Natural killer cell (primary cell): ENCODE results near the gene HSPA4. TPM values are rescaled to one million over a fixed set of nuclear protein-coding genes. Genes with fewer than 3 reads are reported as not detected.

ENCODE experiments used
- ATAC-seq, 3 donors: fragments of 150-1000 bp in 2 of 3; fragments of 200-7000 bp in 1 of 3; cut with Tn5 transposase; 1 replicate in 1 of 3; 2 replicates in 2 of 3; pipeline ENCODE4 v1.10.0; 2021; ENCODE audit warnings: mild to moderate bottlenecking in 2 of 3, moderate library complexity in 2 of 3
- DNase-seq, 2 donors: peaks; one replicate each; pipeline versions ENCODE4 v3.0.0 to v3.0.0-alpha.2; 2013 to 2021; ENCODE audit warnings: mixed read lengths in 1 of 2
- H3K27ac ChIP-seq: one replicate; pipeline ENCODE4 v1.5.1; 2013; ENCODE audit warnings: mild to moderate bottlenecking, low read length
- H3K27me3 ChIP-seq: one replicate; pipeline ENCODE4 v1.6.1; 2013; ENCODE audit warnings: low read length; ENCODE audit not compliant: control insufficient read depth, insufficient read depth
- H3K36me3 ChIP-seq: one replicate; pipeline ENCODE4 v1.6.1; 2013; ENCODE audit warnings: low read length; ENCODE audit not compliant: control insufficient read depth, insufficient read depth
- H3K4me1 ChIP-seq: one replicate; pipeline ENCODE4 v1.6.1; 2013; ENCODE audit warnings: low read length; ENCODE audit not compliant: control insufficient read depth, insufficient read depth
- H3K4me3 ChIP-seq: one replicate; pipeline ENCODE4 v1.5.1; 2013; ENCODE audit warnings: low read length
- H3K9me3 ChIP-seq: one replicate; pipeline ENCODE4 v1.6.1; 2013; ENCODE audit warnings: low read length; ENCODE audit not compliant: control insufficient read depth, insufficient read depth
- H3K27ac Mint-ChIP-seq, 2 donors: one replicate each; pipeline ENCODE4 v1.8.0; 2022; ENCODE audit warnings: mild to moderate bottlenecking in 2 of 2, mixed read lengths in 2 of 2, moderate library complexity in 1 of 2
- H3K27me3 Mint-ChIP-seq, 2 donors: one replicate each; pipeline ENCODE4 v1.8.0; 2022; ENCODE audit warnings: low read depth in 2 of 2, mixed read lengths in 2 of 2
- H3K36me3 Mint-ChIP-seq: one replicate; pipeline ENCODE4 v1.8.0; 2022; ENCODE audit warnings: mixed read lengths
- H3K4me1 Mint-ChIP-seq, 2 donors: one replicate each; pipeline ENCODE4 v1.8.0; 2022; ENCODE audit warnings: mixed read lengths in 2 of 2
- H3K4me3 Mint-ChIP-seq: one replicate; pipeline ENCODE4 v1.8.0; 2022; ENCODE audit warnings: mild to moderate bottlenecking, moderate library complexity, mixed read lengths
- H3K9me3 Mint-ChIP-seq, 2 donors: one replicate each; pipeline ENCODE4 v1.8.0; 2022; ENCODE audit warnings: mixed read lengths in 2 of 2
- WGBS: methylation state at CpG from one replicate; pipeline ENCODE4 v1.1.7; 2013; ENCODE audit warnings: missing lambda C conversion rate; ENCODE audit not compliant: insufficient coverage; 5-methylcytosine and 5-hydroxymethylcytosine counted together
- intact Hi-C: fragments of 100-400 bp; cut with micrococcal nuclease; formaldehyde crosslinking; loops from one replicate; pipeline ENCODE4 v1.14.2; 2022
- total RNA-seq, 4 donors: library from RNA; stranded (reverse); fragments of 120-200 nt in 1 of 4; gene quantifications; one replicate each; pipeline versions ENCODE4 v1.2.3 to v1.2.4, GENCODE V29; 2013 to 2022
- TF ChIP-seq, protein P1 (sequence below): fragments of 200-600 bp; IDR thresholded peaks from one replicate; pipeline ENCODE4 v1.8.0; 2022; ENCODE audit warnings: antibody characterized with exemption

HSPA4 gene
- total RNA-seq, 3 donors from 2014 or later (not counting 1 experiment from before 2014, with no cell fraction given), result 38.3 to 58.6 (median 43.0) TPM

DNA sequence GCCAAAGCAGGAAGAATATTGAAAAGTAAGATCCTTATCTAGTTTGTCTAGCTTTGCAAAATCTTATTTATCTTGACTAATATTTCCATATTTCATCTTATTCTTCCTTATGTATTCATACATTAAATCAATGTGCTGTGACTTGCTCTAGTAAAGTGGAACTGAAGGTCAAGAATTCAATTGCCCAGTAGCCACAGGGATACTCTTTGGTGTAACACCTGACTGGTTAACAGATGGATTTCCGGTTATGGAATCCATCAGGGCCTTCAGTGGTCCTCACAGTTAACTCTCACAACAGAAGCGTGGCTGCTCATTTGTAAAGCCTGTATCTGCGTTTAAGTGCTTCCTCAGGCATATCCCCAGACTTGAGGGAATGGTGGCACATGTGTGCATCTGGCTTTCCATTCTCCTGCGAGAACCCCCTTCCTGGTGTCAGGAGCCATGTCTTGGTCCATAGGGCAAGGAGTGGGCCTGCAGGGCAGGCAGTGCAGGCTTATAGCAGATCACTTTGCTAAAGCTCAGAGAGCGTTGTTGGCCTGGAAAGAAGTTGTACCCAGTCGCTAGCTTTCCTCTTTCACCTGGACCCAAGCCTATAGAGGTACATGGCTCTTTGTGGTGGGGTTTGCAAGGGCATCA, 99.2 kb downstream of the HSPA4 start:
- WGBS, result 95% methylated on average over 6 of the region's 6 CpGs
- Mint-ChIP-seq H3K27me3 (no peaks in the 10 kb centered on the region), H3K4me3 (no peak overlapping the region), H3K4me1 (no peaks in the 10 kb centered on the region), H3K27ac (no peak overlapping the region), H3K9me3 (no peaks in the 10 kb centered on the region), H3K36me3 (no peaks in the 10 kb centered on the region)
- H3K9me3 ChIP-seq, result no peaks in the 10 kb centered on the region
- intact Hi-C loops, result no loop called here
- no peaks in the 10 kb centered on the region for H3K27me3 ChIP-seq
- TF ChIP-seq, protein P1, sequence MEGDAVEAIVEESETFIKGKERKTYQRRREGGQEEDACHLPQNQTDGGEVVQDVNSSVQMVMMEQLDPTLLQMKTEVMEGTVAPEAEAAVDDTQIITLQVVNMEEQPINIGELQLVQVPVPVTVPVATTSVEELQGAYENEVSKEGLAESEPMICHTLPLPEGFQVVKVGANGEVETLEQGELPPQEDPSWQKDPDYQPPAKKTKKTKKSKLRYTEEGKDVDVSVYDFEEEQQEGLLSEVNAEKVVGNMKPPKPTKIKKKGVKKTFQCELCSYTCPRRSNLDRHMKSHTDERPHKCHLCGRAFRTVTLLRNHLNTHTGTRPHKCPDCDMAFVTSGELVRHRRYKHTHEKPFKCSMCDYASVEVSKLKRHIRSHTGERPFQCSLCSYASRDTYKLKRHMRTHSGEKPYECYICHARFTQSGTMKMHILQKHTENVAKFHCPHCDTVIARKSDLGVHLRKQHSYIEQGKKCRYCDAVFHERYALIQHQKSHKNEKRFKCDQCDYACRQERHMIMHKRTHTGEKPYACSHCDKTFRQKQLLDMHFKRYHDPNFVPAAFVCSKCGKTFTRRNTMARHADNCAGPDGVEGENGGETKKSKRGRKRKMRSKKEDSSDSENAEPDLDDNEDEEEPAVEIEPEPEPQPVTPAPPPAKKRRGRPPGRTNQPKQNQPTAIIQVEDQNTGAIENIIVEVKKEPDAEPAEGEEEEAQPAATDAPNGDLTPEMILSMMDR, result no peak
- no peaks in the 10 kb centered on the region for H3K36me3 ChIP-seq
- H3K4me3 ChIP-seq, result no peak overlapping the region
- no peak for ATAC-seq
- no peaks in the 10 kb centered on the region for H3K4me1 ChIP-seq
- H3K27ac ChIP-seq, result no peak overlapping the region
- DNase-seq, result no peak

DNA sequence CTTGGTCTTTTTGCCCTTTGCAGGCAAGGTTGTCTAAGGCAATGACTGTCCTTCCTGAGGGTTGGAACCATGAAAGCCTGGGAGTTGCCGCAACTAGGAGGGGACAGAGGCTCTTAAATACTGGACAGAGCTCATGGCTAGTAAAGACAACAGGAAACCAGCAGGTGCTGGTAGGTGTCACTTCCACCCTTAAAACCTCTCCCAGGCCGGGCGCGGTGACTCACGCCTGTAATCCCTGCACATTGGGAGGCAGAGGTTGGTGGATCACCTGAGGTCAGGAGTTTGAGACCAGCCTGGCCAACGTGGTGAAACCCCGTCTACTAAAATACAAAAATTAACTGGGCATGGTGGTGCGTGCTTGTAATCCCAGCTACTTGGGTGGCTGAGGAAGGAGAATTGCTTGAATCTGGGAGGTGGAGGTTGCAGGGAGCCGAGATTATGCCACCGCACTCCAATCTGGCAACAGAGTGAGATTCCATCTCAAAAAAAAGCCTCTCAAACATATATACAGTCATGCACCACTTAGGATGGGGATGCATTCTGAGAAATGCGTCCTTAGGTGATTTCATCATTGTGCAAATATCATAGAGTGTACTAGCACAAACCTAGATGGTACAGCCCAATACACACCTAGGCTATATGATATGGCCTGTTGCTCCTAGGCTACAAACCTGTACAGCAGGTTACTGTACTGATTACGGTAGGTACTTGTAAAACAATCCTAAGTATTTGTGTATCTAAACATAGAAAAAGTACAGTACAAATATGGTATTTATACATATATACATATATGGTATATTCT, 102.7 kb downstream of the HSPA4 start:
- Histone ChIP-seq H3K27me3 (no peaks in the 10 kb centered on the region), H3K9me3 (no peaks in the 10 kb centered on the region), H3K4me3 (no peak overlapping the region), H3K36me3 (no peaks in the 10 kb centered on the region), H3K4me1 (no peaks in the 10 kb centered on the region), H3K27ac (no peak overlapping the region)
- ATAC-seq, result no peak
- Mint-ChIP-seq H3K36me3 (no peaks in the 10 kb centered on the region), H3K27me3 (no peaks in the 10 kb centered on the region), H3K4me1 (no peaks in the 10 kb centered on the region), H3K4me3 (no peak overlapping the region), H3K27ac (no peak overlapping the region), H3K9me3 (no peaks in the 10 kb centered on the region)
- intact Hi-C loops, result no loop called here
- TF ChIP-seq, protein P1, result no peak
- DNase-seq, result no peak
- 91% methylated on average over 9 of the region's 12 CpGs for WGBS

DNA sequence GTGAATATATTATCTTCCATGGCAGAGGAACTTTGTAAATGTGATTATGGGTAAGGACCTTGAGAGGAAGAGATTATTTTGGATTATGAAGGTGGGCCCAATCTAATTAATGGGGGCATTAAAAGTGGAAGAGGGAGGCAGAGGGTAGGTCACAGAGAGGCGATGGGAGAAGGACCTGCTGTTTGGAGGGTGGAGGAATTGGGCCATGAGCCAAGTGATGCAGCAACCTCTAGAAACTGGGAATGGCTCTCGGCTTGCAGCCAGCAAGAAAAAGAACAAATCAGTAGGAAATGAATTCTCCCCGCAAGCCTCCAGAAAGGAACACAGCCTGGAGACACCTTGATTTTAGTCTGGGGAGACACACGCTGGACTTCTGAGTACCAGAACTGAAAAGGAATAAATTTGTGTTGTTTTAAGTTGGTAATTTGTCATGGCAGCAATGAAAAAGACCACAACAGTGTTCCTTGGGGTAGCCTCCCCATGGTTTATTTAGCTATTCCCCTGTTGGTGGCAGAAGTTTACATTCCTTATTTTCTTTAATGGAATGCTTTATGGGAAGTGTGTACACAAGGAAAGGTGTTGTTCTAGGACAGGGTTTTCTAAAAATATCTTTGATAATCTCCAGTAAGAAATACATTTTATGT, 103.6 kb downstream of the HSPA4 start:
- intact Hi-C loops, result no loop called here

More for the DNA sequence above, 103.6 kb downstream of the HSPA4 start:
- no peak overlapping the region for H3K4me3 ChIP-seq
- H3K36me3 Mint-ChIP-seq, result no peaks in the 10 kb centered on the region
- H3K4me1 ChIP-seq, result no peaks in the 10 kb centered on the region
- 88% methylated on average over 4 of the region's 4 CpGs for WGBS
- DNase-seq (no peak), ATAC-seq (no peak)
- H3K4me3 Mint-ChIP-seq, result no peak overlapping the region
- H3K9me3 Mint-ChIP-seq, result no peaks in the 10 kb centered on the region
- H3K4me1 Mint-ChIP-seq, result no peaks in the 10 kb centered on the region
- no peak overlapping the region for H3K27ac ChIP-seq
- H3K27me3 Mint-ChIP-seq, result no peaks in the 10 kb centered on the region
- H3K27me3 ChIP-seq, result no peaks in the 10 kb centered on the region
- no peaks in the 10 kb centered on the region for H3K9me3 ChIP-seq
- H3K27ac Mint-ChIP-seq, result no peak overlapping the region
- no peaks in the 10 kb centered on the region for H3K36me3 ChIP-seq
- TF ChIP-seq, protein P1, result no peak

Other genes with a start within 250 kb of the HSPA4 start
- not detected for gene SOWAHA, start 238.7 kb upstream of the HSPA4 start, total RNA-seq
- 1 to 10 TPM in 1 of 3 donors, under 1 TPM in 2; 0.82 to 3.5 (median 0.85) TPM for gene SHROOM1, start 221.4 kb upstream of the HSPA4 start, total RNA-seq
- gene GDF9, start 185.5 kb upstream of the HSPA4 start, total RNA-seq, result under 1 TPM; 0.53 to 0.78 (median 0.57) TPM
- gene UQCRQ, start 185.4 kb upstream of the HSPA4 start, total RNA-seq, result 100 to 1,000 TPM; 114 to 116 (median 115) TPM
- gene LEAP2, start 178.3 kb upstream of the HSPA4 start, total RNA-seq, result 1 to 10 TPM in 2 of 3 donors, under 1 TPM in 1; 0.70 to 1.3 (median 1.2) TPM
- 10 to 100 TPM; 87.5 to 98.1 (median 90.8) TPM for gene AFF4, start 88.4 kb upstream of the HSPA4 start, total RNA-seq
- 10 to 100 TPM; 18.4 to 20.5 (median 20.4) TPM for gene ZCCHC10, start 25.5 kb upstream of the HSPA4 start, total RNA-seq